OCI-LY1 (cell line): ENCODE data around the gene CHST6.
A peak's percentile ranks its signal among the peaks of the same experiment; 100 is the strongest.

Experiments used
- CTCF ChIP-seq: fragments of 200-600 bp; sonication (generic), shearing (Covaris generic); IDR thresholded peaks from 2 replicates; pipeline ENCODE4 v1.5.1; 2017; ENCODE audit warnings: mild to moderate bottlenecking, antibody characterized with exemption, low read length, moderate library complexity, mixed read lengths
- EZH2 ChIP-seq: fragments of 200-600 bp; sonication (generic), shearing (Covaris generic); IDR thresholded peaks from 2 replicates; pipeline ENCODE4 v1.8.0; 2017; ENCODE audit warnings: borderline replicate concordance, mixed run types, mild to moderate bottlenecking, antibody characterized with exemption, low read length, moderate library complexity, mixed read lengths

- peak; percentile 100 for TF ChIP-seq CTCF
- no peak for TF ChIP-seq EZH2
Measured at GRCh38 chr16:75464122-75464918, 30.9 kb downstream of the CHST6 start, which contains the start of gene TMEM170A.
